Stimulated activated CD8-positive, alpha-beta memory T cell treated with anti-CD3 and anti-CD28 coated beads, Interleukin-15, amount 100 ng/mL, for 48 hours (primary cell): Measurements from ENCODE around the gene HSFX2.
"Not testable (repeated sequence)": the region's sequence is repeated elsewhere in the genome, so short reads cannot be mapped to it uniquely, and the experiment has no call there.

Source experiments
- DNase-seq, 2 donors: peaks; one replicate each; pipeline ENCODE4 v3.0.0-alpha.2; 2020; ENCODE audit warnings: low read depth in 2 of 2

HSFX2 gene, protein sequence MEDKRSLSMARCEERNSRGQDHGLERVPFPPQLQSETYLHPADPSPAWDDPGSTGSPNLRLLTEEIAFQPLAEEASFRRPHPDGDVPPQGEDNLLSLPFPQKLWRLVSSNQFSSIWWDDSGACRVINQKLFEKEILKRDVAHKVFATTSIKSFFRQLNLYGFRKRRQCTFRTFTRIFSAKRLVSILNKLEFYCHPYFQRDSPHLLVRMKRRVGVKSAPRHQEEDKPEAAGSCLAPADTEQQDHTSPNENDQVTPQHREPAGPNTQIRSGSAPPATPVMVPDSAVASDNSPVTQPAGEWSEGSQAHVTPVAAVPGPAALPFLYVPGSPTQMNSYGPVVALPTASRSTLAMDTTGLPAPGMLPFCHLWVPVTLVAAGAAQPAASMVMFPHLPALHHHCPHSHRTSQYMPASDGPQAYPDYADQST

DNA sequence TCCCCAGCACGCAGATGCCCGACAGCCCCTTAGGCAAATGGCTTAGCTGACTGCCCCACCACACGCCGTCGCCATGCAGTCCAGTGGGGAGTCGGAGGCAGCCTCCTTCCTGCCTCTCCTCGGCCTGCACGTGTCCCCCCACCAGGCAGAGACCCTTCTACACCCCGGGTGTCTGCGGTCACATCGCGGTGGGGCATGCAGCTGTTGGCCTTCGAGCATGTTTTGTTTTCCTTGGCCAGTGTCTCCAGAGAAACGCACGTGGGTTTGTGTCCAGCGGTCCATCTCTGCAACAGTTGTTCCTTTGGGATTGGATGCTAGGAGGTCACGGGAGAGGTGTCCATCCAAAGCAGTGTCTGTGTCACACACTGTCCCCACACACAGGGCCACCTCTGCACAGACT lies at the start of gene HSFX2:
Gene HSFX2, minus strand, starts transcription at position 101 of the 400 bp plus-strand sequence. CDS start 614 bp downstream, outside the sequence.
- DNase-seq = not testable (repeated sequence)

DNA sequence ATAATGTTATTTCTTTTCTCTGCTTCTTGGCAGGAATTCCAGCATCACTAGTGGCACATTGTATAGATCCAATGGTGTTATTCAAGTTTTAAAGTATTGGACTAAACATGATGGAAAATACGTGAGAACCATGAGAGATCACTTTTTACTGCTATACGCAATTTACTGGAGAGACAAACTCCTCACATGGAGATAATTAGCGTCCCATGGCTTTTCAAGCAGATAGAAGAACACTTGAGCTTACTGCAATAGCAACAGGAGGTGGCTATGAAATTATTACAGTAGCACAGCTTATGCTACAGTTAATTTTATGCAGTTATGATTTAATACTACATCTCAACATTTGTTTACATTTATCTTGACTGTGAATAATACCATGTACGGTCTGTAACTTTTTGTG lies 48.4 kb upstream of the HSFX2 start:
- DNase-seq = no peak

DNA sequence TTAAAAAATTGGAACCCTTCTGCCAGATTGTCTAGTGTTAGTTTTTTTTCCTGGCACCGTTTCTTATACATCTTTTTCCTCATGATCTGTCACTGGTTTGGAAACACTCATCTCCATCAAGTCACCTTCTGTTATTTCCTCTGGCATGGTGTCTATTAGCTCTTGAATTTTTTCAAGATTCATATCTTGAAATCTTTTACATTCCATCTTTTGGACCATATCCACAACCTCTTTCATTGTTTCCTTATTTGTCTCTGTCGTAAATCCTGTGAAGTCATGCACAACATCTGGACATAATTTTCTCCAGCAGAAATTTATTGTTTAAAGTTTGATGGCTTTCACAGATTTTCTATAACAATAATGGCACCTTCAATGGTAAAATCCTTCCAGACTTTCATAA lies 46.7 kb upstream of the HSFX2 start:
- no peak for DNase-seq

DNA sequence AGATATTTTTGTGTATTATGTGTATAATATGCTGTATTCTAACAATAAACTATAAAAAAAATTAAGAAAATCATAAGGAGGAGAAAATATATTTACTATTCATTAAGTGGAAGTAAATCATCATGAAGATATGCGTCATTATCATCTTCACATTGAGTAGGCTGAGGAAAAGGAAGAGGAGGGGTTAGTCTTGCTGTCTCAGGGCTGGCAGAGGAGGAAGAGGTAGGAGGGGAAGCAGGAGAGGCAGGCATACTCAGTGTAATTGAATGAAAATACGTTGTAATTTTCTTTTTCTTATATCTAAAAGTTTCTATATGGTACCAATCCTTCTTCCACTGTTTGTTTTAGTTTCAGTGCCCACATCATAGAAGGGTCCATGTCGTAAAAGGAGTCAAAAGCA lies 46.3 kb upstream of the HSFX2 start:
- no peak for DNase-seq

DNA sequence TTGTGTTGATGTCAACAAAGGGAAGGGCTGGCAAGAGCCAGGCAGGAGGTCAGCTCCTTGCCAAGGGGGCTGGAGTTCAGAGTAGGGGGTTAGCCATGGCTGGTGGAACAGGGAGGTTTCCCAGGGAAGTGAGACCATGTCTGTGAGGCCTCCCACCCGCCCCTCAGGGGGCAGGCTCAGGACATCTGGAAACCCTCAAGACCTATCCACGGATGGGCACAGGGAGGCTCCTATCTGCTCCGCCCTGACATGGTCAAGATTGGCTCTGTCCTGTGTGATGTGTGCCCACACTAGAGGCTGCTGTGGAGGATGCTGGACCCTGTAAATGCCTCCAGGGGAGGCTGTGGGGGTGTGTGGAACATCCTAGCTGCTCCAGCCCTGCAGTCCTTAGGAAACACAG lies 44.5 kb upstream of the HSFX2 start:
- no peak for DNase-seq

- DNase-seq = no peak
Measured at GRCh38 chrX:149638860-149639259, 43.7 kb upstream of the HSFX2 start.

DNA sequence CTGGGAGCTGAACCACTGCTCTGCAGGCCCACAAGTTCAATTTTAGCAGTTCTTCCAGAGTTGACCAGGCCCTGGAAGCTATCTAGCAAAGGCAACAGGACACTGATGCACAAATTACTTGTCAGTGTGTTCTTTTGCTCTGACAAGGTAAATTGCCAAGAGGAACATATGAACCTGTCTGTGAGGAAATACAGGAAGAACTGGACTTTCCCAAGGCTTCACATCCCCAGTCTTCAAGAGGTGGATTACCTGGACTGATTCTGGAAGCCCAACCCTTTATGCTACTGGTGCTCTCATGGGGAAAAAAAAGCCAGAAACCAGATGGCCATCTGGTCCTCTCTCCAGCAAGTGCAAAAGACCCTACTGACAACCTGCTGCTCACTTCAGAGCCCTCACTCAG lies 38.4 kb upstream of the HSFX2 start:
- DNase-seq = no peak

DNA sequence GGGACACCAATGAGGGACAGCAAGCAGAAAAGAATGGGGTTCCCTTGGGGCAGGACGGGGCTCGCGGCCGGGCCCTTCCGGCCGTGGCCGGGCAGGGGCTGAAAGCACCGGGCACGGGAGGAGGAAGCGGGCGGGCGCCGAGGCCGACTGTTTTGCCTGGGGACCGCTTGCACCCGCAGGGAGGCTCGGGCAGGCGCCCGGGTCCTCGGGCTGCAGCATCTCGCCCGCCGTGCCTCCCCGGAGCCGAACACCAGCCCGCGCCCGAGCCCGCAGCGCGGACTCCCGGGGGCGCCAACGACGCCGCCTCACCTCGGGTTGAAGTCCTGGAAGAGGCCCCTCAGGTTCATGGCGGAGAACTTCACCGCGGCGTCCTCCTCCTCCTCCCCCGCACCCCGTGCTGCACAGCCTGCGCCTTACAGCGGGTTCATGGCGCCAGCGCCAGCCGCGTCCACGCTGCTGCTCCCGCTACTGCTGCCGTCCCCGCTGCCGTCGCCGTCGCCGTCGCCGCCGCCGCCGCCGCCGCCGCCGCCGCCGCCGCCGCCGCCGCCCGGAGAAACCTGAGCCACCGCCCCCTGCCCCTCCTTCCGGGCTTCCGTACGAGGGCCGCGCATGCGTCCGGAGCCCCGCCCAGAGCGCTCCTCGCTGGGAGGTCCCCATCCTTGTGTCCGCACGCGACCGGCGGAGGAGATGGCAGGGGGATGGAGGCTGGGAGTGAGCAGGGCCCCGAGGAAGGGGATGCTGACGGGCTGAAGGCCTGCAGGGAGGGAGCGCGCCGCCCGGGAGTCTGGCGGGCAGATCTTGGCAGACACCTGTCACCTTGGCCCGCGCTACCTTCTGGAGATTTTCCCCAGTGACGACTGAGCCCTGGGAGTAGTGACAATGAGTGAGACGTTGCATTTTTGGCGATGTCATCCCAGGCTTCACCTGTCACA lies 36.4 kb upstream of the HSFX2 start, which contains the start of gene TMEM185A:
Gene TMEM185A, minus strand, starts transcription at position 559 of the 932 bp plus-strand sequence. Its CDS starts 212 bp downstream, at position 347.
- peak; percentile 63 to 64 for DNase-seq

GRCh38 chrX:149630681-149631233 lies 35.6 kb upstream of the HSFX2 start:
- DNase-seq = no peak

DNA sequence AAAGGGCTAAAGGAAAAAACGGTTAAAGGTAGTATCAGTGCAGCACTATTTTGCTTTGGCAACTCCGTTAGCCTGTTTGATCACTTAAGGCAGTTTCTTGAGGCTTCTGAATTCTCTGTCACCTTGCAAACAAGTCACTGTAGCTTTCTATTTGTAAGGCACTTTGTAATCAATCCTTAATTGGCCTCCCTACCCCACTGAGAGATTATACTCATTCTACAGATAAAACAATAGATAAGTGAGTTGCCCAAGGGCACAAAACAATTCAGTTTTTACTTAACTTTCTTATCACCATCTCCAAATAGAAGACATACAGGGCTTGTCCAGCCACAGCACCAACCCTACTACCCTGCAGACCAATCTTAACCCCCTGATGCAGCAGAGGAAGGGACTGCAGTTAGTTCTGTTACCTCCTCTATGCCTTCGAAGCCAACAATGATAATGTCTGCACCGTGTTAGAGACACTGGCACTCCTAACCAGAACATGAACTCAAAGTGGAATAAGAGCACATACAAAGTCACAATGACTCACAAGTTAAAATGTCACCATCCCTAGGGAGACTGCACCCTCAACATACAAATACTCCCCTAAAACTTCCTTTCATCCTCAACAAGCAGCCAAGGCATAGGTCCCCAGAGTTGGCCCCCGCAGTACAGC lies 34.7 kb upstream of the HSFX2 start:
- DNase-seq = no peak

GRCh38 chrX:149628768-149629167 lies 33.7 kb upstream of the HSFX2 start:
- no peak for DNase-seq

DNA sequence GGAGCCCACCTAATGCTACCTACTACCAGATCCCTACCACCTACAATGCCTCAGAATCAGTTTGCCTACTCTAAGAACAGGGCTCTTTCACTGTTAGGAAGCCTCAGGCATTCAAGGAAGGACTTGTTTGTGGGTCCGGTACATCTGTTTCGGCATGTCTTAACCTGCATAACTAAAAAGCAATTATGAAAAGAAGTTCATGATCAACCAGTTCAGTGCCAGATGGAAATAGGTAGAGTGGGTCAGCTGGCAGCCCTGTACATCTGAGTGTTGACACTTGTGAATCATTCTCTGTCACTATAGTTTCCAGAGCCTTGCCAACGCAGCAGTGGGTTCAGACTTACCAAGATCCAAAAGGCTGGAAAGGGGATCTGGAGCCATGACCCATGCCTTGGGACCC lies 33.2 kb upstream of the HSFX2 start:
- DNase-seq = no peak

GRCh38 chrX:149626829-149627228 lies 31.7 kb upstream of the HSFX2 start:
- not testable (repeated sequence) for DNase-seq

GRCh38 chrX:149619662-149620061 lies 24.5 kb upstream of the HSFX2 start:
- not testable (repeated sequence) for DNase-seq

- DNase-seq = no peak
Measured at GRCh38 chrX:149618871-149619270, 23.8 kb upstream of the HSFX2 start.

GRCh38 chrX:149611623-149612175 lies 16.6 kb upstream of the HSFX2 start:
- DNase-seq = no peak

GRCh38 chrX:149610511-149610910 lies 15.4 kb upstream of the HSFX2 start:
- no peak for DNase-seq

DNA sequence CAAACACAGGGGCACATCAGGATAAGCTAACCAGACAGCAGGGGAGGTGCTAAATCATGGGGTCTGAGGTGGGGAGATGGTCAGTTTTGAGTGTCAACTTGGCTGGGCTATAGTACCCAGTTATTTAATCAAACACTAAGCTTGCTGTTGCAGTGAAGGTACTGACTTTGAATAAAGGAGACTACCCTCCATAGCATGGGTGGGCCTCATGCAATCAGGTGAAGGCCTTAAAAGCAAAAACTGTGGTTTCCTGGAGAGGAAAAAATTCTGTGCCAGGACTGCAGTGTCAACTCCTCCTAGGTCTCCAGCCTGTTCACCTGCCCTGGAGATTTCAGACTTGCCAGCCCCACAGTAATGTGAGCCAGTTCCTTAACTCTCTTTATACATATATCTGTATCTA lies 12.6 kb upstream of the HSFX2 start:
- no peak for DNase-seq

DNA sequence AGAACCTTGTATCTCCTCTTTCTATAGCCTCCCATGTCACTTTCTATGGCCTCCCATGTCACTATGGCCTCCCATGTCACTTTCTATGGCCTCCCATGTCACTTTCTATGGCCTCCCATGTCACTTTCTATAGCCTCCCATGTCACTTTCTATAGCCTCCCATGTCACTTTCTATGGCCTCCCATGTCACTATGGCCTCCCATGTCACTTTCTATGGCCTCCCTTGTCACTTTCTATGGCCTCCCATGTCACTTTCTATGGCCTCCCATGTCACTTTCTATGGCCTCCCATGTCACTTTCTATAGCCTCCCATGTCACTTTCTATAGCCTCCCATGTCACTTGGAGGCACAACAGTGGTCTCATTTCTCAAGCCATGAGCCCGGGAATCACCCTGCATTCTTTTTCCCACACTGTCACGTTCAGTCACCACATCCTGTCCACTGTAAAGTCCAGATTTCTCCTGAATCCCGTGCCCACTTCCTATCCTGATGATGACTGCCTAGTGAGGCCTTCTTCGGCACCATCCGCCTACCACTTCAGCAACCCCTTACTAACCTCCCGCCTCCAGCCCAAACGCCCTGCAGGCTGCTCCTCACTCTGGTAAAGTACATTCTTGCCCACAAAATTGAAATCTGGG lies 10.3 kb upstream of the HSFX2 start:
- not testable (repeated sequence) for DNase-seq

DNA sequence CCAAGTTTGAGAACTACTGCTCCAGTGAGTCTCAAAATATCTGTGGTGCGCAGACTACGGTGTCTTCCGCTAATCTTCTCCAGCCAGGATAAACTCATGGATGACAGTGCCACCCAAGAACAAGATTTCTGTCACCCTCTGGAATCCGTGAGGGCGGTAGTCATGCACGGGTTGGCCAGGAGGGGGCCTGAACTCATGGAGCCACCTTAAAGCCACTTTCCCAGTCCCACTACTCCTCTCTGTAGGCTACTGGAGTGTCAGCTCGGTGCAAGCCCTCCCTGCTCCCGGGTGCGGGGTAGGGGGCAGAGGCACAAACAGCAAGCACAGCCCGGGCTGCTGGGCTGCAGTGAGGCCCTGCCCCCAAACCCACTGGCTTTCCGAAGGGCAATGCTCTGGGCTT lies 3.5 kb upstream of the HSFX2 start:
- DNase-seq = not testable (repeated sequence)

GRCh38 chrX:149595943-149596342 lies 829 bp upstream of the HSFX2 start:
- DNase-seq = not testable (repeated sequence)
